ENCODE data around the gene NAV2. TPM values are rescaled to one million over a fixed set of nuclear protein-coding genes. Genes with fewer than 3 reads are reported as not detected.

Gene NAV2
- total RNA-seq, 1 experiment from 2014 or later = 46.3 TPM

DNA sequence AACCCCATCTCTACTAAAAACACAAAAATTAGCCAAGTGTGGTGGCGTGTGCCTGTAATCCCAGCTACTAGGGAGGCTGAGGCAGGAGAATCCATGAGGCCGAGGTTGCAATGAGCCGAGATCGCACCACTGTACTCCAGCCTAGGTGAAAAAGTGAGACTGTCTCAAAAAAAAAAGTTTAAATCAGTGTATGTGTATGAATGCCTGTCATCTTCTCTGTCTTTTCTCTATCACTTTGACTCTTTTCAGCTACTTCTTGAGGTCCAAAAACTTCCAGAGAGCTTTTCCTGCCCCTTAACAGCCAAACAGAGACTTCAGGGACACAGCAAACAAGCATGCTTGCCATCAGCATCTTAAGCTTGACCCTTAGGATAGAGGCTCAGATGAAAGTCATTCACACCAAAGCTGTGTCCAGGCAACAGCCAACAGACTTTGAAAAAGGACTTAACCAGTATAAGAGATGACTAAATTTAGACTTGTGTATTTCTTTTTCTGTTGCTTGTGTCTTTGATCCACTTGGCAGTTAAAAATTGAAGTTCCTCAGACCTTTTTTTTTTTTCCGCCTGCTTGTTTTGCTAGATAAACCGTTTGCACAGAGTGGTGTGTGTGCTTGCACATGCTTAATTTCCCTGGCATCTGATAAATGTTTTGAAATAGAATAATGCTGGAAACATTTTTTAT, 295.7 kb downstream of the NAV2 start:
- no CpG with 5 or more reads among the region's 6 CpGs for WGBS (ENCODE audit: extremely low coverage, insufficient read length, low lambda C conversion rate)
- no peak overlapping the region for H3K27ac Mint-ChIP-seq
- H3K4me1 ChIP-seq (ENCODE audit: insufficient read depth, low read length) = peaks cover 8% of the 10 kb centered on the region; the same call in 1 of the 2 replicates

More for the DNA sequence above, 295.7 kb downstream of the NAV2 start:
- H3K79me1 ChIP-seq (ENCODE audit: insufficient read depth, low read depth, low read length, poor library complexity, severe bottlenecking) = no peaks in the 10 kb centered on the region
- no peak overlapping the region for H3K14ac ChIP-seq (ENCODE audit: insufficient read depth, low read length)
- H3T11ph ChIP-seq (ENCODE audit: low read length) = no peak overlapping the region
- H3K9me3 ChIP-seq (ENCODE audit: control insufficient read depth, low read depth, low read length) = no peaks in the 10 kb centered on the region
- no peak overlapping the region for H4K91ac ChIP-seq (ENCODE audit: insufficient read length, low read depth, low read length)
- Mint-ChIP-seq H3K36me3 (ENCODE audit: insufficient read depth in 1 of 3, low read depth in 3 of 3) (peaks cover 0 to 5% (median 4%) of the 10 kb centered on the region in 3 experiments; a peak in 3 of 7 replicates), H3K4me3 (no peak overlapping the region), H3K27me3 (ENCODE audit: low read depth) (peaks cover 22% of the 10 kb centered on the region), H3K9me3 (no peaks in the 10 kb centered on the region), H3K4me1 (peaks cover 14 to 16% of the 10 kb centered on the region in 2 experiments)
- no peaks in the 10 kb centered on the region for H3K79me2 ChIP-seq (ENCODE audit: insufficient read depth, low read length)
- H2BK12ac ChIP-seq (ENCODE audit: insufficient read length, low read depth, low read length) = no peak overlapping the region
- H3K56ac ChIP-seq (ENCODE audit: insufficient read length, low read depth, low read length) = no peak overlapping the region
- no peak overlapping the region for H2AFZ ChIP-seq (ENCODE audit: low read length)
- no peak overlapping the region for H3K4ac ChIP-seq (ENCODE audit: low read depth, low read length)
- H3K27me3 ChIP-seq (ENCODE audit: insufficient read depth, low read length) = no peaks in the 10 kb centered on the region
- H3K27ac ChIP-seq (ENCODE audit: insufficient read length, low read depth, low read length) = no peak overlapping the region
- H2BK120ac ChIP-seq (ENCODE audit: low read depth, low read length, poor library complexity, severe bottlenecking) = no peak overlapping the region
- no peak overlapping the region for H3K4me2 ChIP-seq (ENCODE audit: insufficient read depth, insufficient read length, low read length)
- H3K23me2 ChIP-seq (ENCODE audit: insufficient read length, low read depth, low read length, poor library complexity, severe bottlenecking) = no peaks in the 10 kb centered on the region
- no peak overlapping the region for H2BK20ac ChIP-seq (ENCODE audit: low read depth, low read length, poor library complexity, severe bottlenecking)
- TF ChIP-seq, protein P1, sequence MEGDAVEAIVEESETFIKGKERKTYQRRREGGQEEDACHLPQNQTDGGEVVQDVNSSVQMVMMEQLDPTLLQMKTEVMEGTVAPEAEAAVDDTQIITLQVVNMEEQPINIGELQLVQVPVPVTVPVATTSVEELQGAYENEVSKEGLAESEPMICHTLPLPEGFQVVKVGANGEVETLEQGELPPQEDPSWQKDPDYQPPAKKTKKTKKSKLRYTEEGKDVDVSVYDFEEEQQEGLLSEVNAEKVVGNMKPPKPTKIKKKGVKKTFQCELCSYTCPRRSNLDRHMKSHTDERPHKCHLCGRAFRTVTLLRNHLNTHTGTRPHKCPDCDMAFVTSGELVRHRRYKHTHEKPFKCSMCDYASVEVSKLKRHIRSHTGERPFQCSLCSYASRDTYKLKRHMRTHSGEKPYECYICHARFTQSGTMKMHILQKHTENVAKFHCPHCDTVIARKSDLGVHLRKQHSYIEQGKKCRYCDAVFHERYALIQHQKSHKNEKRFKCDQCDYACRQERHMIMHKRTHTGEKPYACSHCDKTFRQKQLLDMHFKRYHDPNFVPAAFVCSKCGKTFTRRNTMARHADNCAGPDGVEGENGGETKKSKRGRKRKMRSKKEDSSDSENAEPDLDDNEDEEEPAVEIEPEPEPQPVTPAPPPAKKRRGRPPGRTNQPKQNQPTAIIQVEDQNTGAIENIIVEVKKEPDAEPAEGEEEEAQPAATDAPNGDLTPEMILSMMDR (conservative IDR thresholded peaks at IDR 0.05) = no peak
- no peak overlapping the region for H2AK5ac ChIP-seq (ENCODE audit: insufficient read length, low read length)
- no peak overlapping the region for H2BK15ac ChIP-seq (ENCODE audit: low read depth, low read length)
- no peak overlapping the region for H3K18ac ChIP-seq (ENCODE audit: insufficient read length, low read depth, low read length)
- DNase-seq = no peak
- H4K5ac ChIP-seq (ENCODE audit: insufficient read length, low read depth, low read length) = no peak overlapping the region
- H3K23ac ChIP-seq (ENCODE audit: insufficient read length, low read depth, low read length) = no peak overlapping the region
- H3K9ac ChIP-seq (ENCODE audit: extremely low read depth, insufficient read length, low read length) = no peak overlapping the region
- H4K8ac ChIP-seq (replicated peaks; ENCODE audit: insufficient read length, low read depth, low read length) = no peak overlapping the region
- no peaks in the 10 kb centered on the region for H4K20me1 ChIP-seq (ENCODE audit: control insufficient read depth, insufficient read depth, insufficient read length)
- H2BK5ac ChIP-seq (ENCODE audit: insufficient read length, low read length) = no peak overlapping the region
